ENCODE measurements around the gene PPP1R1C. TPM values are rescaled to one million over a fixed set of nuclear protein-coding genes. Genes with fewer than 3 reads are reported as not detected.

Gene PPP1R1C
- total and polyA plus RNA-seq, 2 experiments from 2014 or later: 3.5 to 18.8 TPM

- TF ChIP-seq REST (IDR thresholded peaks at IDR 0.05; ENCODE audit: unreplicated experiment) (no peak), STAT1 (IDR thresholded peaks at IDR 0.05; ENCODE audit: unreplicated experiment) (no peak), ZNF114 (CRISPR knock-in tag; IDR thresholded peaks at IDR 0.05) (no peak), CREB1 (CRISPR knock-in tag; IDR thresholded peaks at IDR 0.05; ENCODE audit: low read depth) (no peak), EZH2phosphoT487 (IDR thresholded peaks at IDR 0.05; ENCODE audit: unreplicated experiment) (no peak), POLR2AphosphoS5 (IDR thresholded peaks at IDR 0.05; ENCODE audit: low read depth) (no peak), NANOG (IDR thresholded peaks at IDR 0.05; ENCODE audit: borderline replicate concordance) (no peak)
Observed at GRCh38 chr2:182072861-182073260, 87.2 kb downstream of the PPP1R1C start (continued).

- Histone ChIP-seq H3K27me3 (ENCODE audit: insufficient read depth) (no peaks in the 10 kb centered on the region), H2AFZ (no peak overlapping the region), H3F3A (replicated peaks; ENCODE audit: low read depth) (no peaks in the 10 kb centered on the region), H3K4me1 (ENCODE audit: insufficient read depth) (peaks cover 8% of the 10 kb centered on the region; the same call in 1 of the 2 replicates), H3K4me3 (no peak overlapping the region), H3K4me2 (no peak overlapping the region), H3K27ac (ENCODE audit: low read depth) (no peak overlapping the region), H3K36me3 (ENCODE audit: insufficient read depth) (no peaks in the 10 kb centered on the region), H4K20me1 (replicated peaks; ENCODE audit: insufficient read depth) (no peaks in the 10 kb centered on the region), H3K79me2 (replicated peaks; ENCODE audit: insufficient read depth) (no peaks in the 10 kb centered on the region), H3K9me2 (ENCODE audit: insufficient read depth) (no peaks in the 10 kb centered on the region)
- ATAC-seq (no peak), DNase-seq (ENCODE audit: low spot score) (no peak)
- no peak overlapping the region for H3K4me3 Mint-ChIP-seq
- H3K36me3 Mint-ChIP-seq (ENCODE audit: low read depth): no peaks in the 10 kb centered on the region
- no peaks in the 10 kb centered on the region for H3K9me3 Mint-ChIP-seq
- H3K27me3 Mint-ChIP-seq (ENCODE audit: insufficient read depth, low read depth, poor library complexity): no peaks in the 10 kb centered on the region
- no peak overlapping the region for H3K27ac Mint-ChIP-seq
- H3K4me1 Mint-ChIP-seq: peaks cover 12% of the 10 kb centered on the region
- TF ChIP-seq REST (IDR thresholded peaks at IDR 0.05; ENCODE audit: unreplicated experiment): no peak
- no peak for TF ChIP-seq EZH2phosphoT487 (IDR thresholded peaks at IDR 0.05; ENCODE audit: unreplicated experiment)
- no peak for TF ChIP-seq POLR2AphosphoS5 (IDR thresholded peaks at IDR 0.05; ENCODE audit: low read depth)
- no peak for TF ChIP-seq NANOG (IDR thresholded peaks at IDR 0.05; ENCODE audit: borderline replicate concordance)
- no peak for TF ChIP-seq ZNF331 (CRISPR knock-in tag; IDR thresholded peaks at IDR 0.05; ENCODE audit: low read depth)
- TF ChIP-seq ETS1 (IDR thresholded peaks at IDR 0.05): no peak
- no peak for TF ChIP-seq ZNF114 (CRISPR knock-in tag; IDR thresholded peaks at IDR 0.05)
- TF ChIP-seq EZH2 (IDR thresholded peaks at IDR 0.05; ENCODE audit: low read depth, unreplicated experiment): no peak
- no peak for TF ChIP-seq ZNF462 (CRISPR knock-in tag; IDR thresholded peaks at IDR 0.05)
Observed at GRCh38 chr2:182073613-182074012, 88.0 kb downstream of the PPP1R1C start.

Data from GM23338 (cell line).